Epithelial cell of proximal tubule (primary cell): ENCODE measurements around the gene WLS. TPM values are rescaled to one million over a fixed set of nuclear protein-coding genes. Genes with fewer than 3 reads are reported as not detected.

Experiments used
- total RNA-seq: library from RNA; depleted of rRNA; stranded (reverse); fragments of >200 nt; gene quantifications from 2 replicates; pipeline ENCODE4 v1.2.3, GENCODE V29; 2015

WLS gene
- total RNA-seq, 1 donor from 2014 or later: 14.4 TPM

Other genes starting within 250 kb of the WLS start
- gene DIRAS3, start 181.9 kb downstream of the WLS start, total RNA-seq: 2.1 TPM in 1 of 2 replicates, not detected in the other
- gene RPE65, start 217.4 kb upstream of the WLS start, total RNA-seq: not detected in 2 replicates